ENCODE results near the gene IFNA14. TPM values are rescaled to one million over a fixed set of nuclear protein-coding genes. Genes with fewer than 3 reads are reported as not detected.

The IFNA14 gene
- total RNA-seq, 1 experiment from 2014 or later: not detected

GRCh38 chr9:21255538-21256212 lies 15.9 kb upstream of the IFNA14 start:
- peaks cover 14% of the 10 kb centered on the region in 2 experiments for H3K4me1 Mint-ChIP-seq

More at GRCh38 chr9:21255538-21256212, 15.9 kb upstream of the IFNA14 start:
- WGBS (ENCODE audit: extremely low coverage, insufficient read length, low lambda C conversion rate): no CpG with 5 or more reads among the region's 5 CpGs
- H3K27ac ChIP-seq (ENCODE audit: insufficient read length, low read depth, low read length): no peak overlapping the region
- no peak overlapping the region for H2AK5ac ChIP-seq (ENCODE audit: insufficient read length, low read length)
- H2BK12ac ChIP-seq (ENCODE audit: insufficient read length, low read depth, low read length): no peak overlapping the region
- no peak overlapping the region for H3T11ph ChIP-seq (ENCODE audit: low read length)
- peaks cover 7 to 14% of the 10 kb centered on the region in 2 experiments; a peak in 4 of 5 replicates for H3K9me3 Mint-ChIP-seq
- no peak overlapping the region for H3K4me2 ChIP-seq (ENCODE audit: insufficient read depth, insufficient read length, low read length)
- H3K36me3 Mint-ChIP-seq (ENCODE audit: insufficient read depth in 1 of 3, low read depth in 3 of 3): peaks cover 0 to 5% (median 0%) of the 10 kb centered on the region in 3 experiments; a peak in 2 of 7 replicates
- no peak overlapping the region for H2BK20ac ChIP-seq (ENCODE audit: low read depth, low read length, poor library complexity, severe bottlenecking)
- H3K4me1 ChIP-seq (ENCODE audit: insufficient read depth, low read length): no peaks in the 10 kb centered on the region
- no peak overlapping the region for H2AFZ ChIP-seq (ENCODE audit: low read length)
- H3K14ac ChIP-seq (ENCODE audit: insufficient read depth, low read length): no peak overlapping the region
- H3K4ac ChIP-seq (ENCODE audit: low read depth, low read length): no peak overlapping the region
- H3K27ac Mint-ChIP-seq: no peak overlapping the region
- no peak for TF ChIP-seq CTCF (conservative IDR thresholded peaks at IDR 0.05)
- H3K23me2 ChIP-seq (ENCODE audit: insufficient read length, low read depth, low read length, poor library complexity, severe bottlenecking): no peaks in the 10 kb centered on the region
- no peak overlapping the region for H4K91ac ChIP-seq (ENCODE audit: insufficient read length, low read depth, low read length)
- H2BK5ac ChIP-seq (ENCODE audit: insufficient read length, low read length): no peak overlapping the region
- H3K27me3 Mint-ChIP-seq (ENCODE audit: low read depth): peaks cover 41% of the 10 kb centered on the region
- H3K9ac ChIP-seq (ENCODE audit: extremely low read depth, insufficient read length, low read length): no peak overlapping the region
- no peak overlapping the region for H3K18ac ChIP-seq (ENCODE audit: insufficient read length, low read depth, low read length)
- H3K56ac ChIP-seq (ENCODE audit: insufficient read length, low read depth, low read length): no peak overlapping the region
- no peak for DNase-seq
- H4K5ac ChIP-seq (ENCODE audit: insufficient read length, low read depth, low read length): no peak overlapping the region
- H3K23ac ChIP-seq (ENCODE audit: insufficient read length, low read depth, low read length): no peak overlapping the region
- H4K8ac ChIP-seq (replicated peaks; ENCODE audit: insufficient read length, low read depth, low read length): no peak overlapping the region
- H3K27me3 ChIP-seq (ENCODE audit: insufficient read depth, low read length): no peaks in the 10 kb centered on the region
- no peak overlapping the region for H2BK15ac ChIP-seq (ENCODE audit: low read depth, low read length)
- H3K9me3 ChIP-seq (ENCODE audit: control insufficient read depth, low read depth, low read length): no peaks in the 10 kb centered on the region
- H3K4me3 Mint-ChIP-seq: no peak overlapping the region
- no peak overlapping the region for H2BK120ac ChIP-seq (ENCODE audit: low read depth, low read length, poor library complexity, severe bottlenecking)
- no peaks in the 10 kb centered on the region for H3K79me2 ChIP-seq (ENCODE audit: insufficient read depth, low read length)
- H4K20me1 ChIP-seq (ENCODE audit: control insufficient read depth, insufficient read depth, insufficient read length): no peaks in the 10 kb centered on the region
- no peaks in the 10 kb centered on the region for H3K79me1 ChIP-seq (ENCODE audit: insufficient read depth, low read depth, low read length, poor library complexity, severe bottlenecking)
